Skin of body (tissue), 2 donors: Measurements from ENCODE around the gene PDS5B. TPM values are rescaled to one million over a fixed set of nuclear protein-coding genes. Genes with fewer than 3 reads are reported as not detected.
"Not testable (repeated sequence)": the region's sequence is repeated elsewhere in the genome, so short reads cannot be mapped to it uniquely, and the experiment has no call there.

Experiments used
- DNase-seq: peaks from one replicate; lab custom pipeline; 2025; lab: John Stamatoyannopoulos, UW
- total RNA-seq: library from RNA; depleted of rRNA; stranded (reverse); fragments of >200 nt; gene quantifications from one replicate; pipeline ENCODE4 v1.2.3, GENCODE V29; 2014

PDS5B gene
- total RNA-seq, 1 donor from 2014 or later = 70.3 TPM

DNA sequence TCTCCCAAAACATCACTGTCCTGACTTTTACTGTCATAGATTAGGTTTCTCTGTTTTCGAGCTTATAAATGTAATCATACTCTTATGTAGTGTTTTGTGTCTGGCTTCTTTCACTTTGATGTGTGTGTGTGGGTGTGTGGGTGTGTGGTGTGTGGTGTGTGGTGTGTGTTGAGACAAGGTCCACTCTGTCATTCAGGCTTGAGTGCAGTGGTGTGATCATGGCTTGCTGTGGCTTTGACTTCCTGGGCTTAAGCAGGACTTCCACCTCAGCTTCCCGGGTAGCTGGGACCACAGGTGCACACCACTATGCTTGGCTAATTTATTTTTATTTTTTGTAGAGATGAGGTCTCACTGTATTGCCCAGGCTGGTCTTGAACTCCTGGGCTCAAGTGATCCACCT, 59.6 kb downstream of the PDS5B start:
- DNase-seq = no peak

DNA sequence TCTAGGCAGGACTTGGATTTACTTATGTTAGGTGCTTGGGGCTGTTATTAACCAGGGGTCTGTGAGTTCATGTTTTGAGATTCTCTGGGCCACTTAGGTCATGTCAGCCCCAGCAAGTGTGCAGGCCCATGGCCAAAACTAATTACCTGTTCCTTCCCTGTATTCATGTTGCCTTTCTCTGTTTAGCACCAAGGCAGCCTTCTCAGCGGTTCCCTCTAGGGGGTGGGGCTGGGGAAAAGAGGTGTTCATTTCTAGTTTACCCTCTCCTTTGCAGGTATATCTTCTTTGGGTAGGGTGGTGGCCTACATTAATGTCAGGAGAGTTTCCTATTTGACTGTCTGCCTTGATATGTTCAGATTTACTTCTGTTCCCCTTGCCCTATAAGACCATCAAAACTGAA, 61.7 kb downstream of the PDS5B start:
- DNase-seq = no peak

DNA sequence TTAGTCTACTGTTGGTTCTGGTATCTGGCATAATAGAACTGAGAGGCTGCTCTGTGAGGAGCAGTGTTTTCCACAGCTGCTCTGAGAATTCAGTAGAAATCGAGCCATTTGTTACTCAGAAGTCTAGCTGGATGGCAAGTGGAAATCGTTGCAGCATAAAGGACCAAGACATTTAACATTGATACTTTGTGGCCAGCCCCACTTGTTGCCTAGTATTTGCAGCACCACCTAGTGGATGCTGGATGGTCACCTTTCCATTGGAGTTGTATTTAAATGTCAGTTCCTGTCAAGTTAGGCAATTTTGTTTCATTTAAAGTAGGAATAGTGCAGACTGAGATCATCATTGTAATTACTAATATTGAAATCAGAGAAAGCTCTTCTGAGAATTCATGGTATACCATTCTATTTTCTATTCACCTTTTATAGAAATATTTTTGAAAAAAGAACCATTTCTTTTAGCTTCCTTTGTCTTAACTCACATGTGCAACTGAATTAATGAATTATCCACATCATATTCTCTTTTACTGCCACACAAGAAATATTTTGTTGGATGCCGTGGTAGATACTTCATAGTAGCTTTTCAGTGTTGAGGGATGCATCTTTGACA, 64.6 kb downstream of the PDS5B start:
- DNase-seq = no peak

DNA sequence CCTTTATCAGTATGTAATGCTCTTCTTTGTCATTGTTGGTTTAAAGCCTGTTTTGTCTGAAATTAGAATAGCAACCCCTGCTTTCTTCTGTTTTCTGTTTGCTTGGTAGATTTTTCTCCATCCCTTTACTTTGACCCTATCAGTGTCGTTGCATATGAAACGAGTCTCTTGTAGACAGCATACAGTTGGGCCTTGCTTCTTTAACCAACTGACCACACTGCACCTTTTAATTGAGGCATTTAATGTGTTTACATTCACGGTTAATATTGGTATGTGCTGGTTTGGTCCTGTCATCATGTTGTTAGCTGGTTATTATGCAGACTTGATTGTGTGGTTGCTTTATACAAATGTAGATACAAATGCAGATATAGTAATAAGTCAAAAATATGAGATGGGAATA, 71.1 kb downstream of the PDS5B start:
- DNase-seq = no peak

DNA sequence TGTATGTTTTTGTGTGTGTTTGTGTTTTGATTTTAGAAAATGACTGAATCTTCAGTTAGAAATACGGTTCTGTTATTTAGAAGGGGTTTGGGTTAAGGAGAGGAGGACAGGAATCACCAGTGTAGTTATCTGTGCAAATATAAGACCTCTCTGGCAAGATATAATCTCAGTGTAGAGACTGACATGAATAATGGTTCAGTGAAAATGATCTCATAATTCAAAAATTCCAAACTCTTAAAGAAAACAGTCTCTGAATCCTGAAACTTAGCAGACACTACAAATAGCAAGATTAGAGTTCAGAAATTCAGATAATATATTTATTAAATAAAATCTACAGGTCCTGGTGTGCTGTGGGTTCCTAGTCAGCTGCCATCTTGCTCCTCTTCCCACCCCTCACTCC, 73.5 kb downstream of the PDS5B start:
- no peak for DNase-seq

DNA sequence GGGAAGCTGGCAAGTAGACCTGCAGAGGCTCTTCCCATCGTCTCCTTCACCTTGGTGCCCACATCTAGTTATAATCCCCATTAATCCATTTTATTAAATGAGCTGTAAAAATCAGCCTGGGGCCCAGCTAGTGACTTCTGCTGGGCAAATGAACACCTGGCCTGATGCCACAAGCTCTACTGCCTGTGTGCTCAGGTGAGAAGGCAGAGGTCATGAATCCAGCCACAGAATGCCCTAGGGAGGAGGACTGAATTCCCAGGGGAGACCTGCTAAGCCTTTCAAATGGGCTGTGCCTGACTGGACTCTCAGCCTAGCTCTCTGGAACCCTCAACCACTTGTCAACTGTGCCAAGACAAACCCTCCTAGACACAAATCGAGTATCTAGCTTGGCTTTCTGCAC, 74.0 kb downstream of the PDS5B start:
- no peak for DNase-seq

DNA sequence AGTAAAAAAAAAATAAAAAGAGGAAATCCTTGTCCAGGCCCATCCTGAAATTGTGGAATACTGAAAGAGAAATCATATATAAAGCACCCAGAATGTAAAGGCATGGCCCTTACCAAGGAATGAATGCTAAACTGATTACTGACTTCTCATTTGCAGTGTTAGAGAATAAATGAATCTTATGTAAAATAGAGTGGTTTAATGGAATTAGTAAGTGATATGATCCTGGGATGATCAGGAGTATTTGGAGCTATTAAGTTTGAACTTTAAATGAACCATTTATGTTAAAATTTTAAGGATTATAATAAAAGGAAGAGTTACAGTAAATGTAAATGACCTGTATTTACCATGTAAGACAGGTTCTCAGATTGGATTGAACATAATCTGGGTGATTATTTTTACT, 75.4 kb downstream of the PDS5B start:
- DNase-seq = no peak

DNA sequence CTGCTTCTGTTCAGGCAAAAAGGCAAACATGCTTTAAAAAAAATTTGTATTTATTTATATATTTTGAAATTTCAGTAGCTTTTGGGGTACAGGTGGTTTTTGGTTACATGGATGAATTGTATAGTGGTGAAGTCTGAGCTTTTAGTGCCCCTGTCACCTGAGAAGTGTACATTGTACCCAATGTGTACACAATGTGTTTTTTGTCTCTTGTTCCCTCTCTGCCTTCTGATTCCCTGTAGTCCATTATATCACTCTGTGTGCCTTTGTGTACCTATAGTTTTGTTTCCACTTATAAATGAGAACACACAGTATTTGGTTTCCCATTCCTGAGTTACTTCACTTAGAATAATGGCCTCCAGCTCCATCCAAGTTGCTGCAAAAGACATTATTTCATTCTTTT, 77.4 kb downstream of the PDS5B start:
- no peak for DNase-seq

DNA sequence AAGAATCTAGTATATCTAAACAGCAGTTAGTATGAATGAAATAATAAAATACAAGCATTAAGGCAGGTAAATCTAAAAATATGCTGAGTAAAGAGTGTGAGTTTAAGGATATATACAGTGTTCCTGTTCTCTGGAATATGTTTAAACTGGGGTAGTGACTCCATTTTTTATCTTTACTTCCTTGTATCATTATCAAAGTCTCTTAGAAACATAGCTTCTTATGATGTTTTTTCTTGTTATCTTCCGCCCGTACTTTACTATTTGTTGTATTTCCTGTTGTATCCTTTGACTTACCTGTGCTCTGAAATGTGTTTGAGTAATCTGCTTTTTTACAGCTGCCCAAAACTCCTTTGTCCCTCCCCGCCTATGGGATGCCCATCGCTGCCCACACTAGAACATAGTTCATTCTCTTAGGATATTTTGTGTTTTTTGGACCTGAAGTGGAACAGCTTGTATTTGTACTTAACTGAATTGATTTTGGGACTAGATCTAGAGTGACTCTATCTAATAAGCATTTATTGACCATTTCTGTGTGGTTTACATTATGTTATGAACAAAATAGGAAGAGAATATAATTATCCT, 80.8 kb downstream of the PDS5B start:
- no peak for DNase-seq

DNA sequence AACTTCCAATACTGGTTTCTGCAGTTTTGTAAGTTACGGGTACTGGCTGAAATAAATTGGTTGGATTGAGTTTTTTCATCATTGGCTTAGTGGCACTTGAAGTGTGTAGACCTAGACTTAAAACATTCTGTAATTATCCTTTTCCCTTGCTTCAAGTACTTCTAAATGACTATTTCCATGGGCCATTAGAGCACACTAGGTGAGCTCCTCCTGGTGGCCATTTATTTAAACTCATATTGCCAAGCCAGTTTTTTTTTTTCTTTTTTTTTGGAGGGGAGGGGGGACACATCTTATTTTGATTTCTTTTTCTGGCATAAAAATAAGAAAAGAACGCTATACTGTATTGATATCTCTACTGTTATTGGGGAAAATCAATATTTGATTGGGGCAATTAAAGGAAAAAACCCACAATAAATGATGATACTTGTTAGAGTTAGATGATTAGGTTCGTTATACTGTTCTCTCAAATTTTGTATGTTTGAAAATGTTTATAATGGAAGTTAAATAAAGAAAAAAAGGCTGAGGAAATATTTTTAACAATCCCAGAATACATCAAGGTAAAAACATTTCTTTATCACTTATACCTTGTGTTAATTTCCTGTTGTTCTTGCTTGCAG, 82.9 kb downstream of the PDS5B start:
- peak; percentile 4 for DNase-seq

DNA sequence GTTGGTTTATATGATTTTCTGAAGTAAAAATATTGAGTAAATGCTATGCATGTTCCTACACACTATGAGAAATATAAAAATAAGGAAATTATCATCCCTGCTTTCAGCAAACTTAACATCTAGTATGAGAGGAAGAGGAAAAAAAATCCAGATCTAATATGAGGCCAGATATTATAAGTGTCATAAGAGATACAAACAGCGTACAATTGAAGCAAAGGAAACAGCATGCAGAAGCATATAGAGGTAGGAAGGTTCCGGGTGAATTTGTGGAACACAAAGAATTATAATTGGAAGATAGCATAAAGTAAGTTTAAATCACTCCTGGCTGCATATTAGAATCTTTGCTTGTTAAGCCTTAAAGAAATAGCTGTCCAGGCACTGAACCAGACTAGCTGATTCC, 88.3 kb downstream of the PDS5B start:
- DNase-seq = no peak

DNA sequence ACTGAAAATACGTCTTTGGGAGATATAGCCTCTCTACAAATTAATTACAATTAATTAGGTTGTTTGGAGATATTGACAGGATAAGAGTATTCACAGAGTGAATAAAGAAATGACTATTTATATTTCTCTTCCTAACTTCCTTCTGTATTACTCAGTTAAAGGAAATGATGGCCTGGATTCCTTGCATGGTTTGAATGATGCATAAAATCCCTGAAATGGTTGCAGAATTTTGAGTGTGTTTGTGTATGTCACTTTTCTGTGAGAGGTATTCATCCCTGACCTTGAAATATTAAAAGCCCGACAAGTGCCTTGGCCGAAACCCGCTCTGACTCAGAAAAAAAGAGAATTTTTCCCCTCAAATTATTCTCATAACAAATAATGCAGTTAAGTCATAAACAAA, 90.0 kb downstream of the PDS5B start:
- no peak for DNase-seq

DNA sequence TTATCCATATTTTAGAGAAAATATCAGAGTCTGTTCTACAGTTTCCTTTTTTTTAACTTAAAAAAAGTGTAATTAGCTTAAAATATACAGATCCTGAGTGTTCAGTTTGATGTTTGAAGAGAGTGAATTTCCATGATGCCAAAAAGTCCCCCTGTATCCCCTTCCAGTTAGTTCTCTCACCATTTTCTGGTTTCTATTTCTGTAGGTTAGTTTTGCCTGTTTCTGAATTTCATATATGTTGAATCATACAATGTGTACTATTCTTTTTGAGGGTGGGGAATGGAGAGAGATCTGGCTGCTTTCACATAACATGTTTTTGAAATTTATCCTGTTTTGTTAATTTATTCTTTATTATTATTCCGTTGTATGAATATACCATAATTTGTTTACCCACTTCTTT, 95.9 kb downstream of the PDS5B start:
- no peak for DNase-seq

DNA sequence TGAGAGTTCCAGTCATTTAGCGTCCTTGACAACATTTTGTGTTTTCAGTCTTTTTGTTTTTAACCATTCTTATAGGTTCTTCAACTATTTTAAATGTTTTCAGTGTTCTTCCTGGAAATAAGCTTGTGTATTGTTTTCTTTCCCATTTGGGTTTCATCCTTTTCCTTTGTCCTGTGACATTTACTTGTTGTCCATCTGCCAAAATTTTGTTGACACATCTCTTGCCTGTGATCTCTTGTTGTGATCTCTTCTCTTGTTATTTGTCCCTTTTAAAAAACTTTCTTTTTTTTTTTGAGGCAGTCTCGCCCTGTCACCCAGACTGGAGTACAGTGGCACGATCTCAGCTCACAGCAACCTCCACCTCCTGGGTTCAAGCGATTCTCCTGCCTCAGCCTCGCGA, 96.5 kb downstream of the PDS5B start:
- DNase-seq = no peak

DNA sequence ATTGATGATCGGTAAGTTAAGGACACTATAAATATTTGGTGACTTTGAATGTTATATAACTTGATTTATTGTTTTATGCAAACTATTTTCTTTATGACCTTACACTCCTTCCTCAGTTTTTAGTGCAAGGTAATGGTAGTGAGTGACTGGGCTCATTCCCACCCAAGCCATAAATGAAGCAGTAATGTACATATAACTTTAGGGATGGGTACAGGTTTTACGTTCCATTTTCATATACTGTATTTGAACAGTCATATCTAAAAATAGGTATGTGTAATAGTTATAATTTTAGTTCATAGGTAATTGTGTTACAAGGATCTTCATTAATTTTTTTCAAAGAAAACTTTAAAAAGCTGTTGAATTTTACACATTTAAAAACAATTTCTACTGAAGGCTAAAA, 101.0 kb downstream of the PDS5B start:
- no peak for DNase-seq

DNA sequence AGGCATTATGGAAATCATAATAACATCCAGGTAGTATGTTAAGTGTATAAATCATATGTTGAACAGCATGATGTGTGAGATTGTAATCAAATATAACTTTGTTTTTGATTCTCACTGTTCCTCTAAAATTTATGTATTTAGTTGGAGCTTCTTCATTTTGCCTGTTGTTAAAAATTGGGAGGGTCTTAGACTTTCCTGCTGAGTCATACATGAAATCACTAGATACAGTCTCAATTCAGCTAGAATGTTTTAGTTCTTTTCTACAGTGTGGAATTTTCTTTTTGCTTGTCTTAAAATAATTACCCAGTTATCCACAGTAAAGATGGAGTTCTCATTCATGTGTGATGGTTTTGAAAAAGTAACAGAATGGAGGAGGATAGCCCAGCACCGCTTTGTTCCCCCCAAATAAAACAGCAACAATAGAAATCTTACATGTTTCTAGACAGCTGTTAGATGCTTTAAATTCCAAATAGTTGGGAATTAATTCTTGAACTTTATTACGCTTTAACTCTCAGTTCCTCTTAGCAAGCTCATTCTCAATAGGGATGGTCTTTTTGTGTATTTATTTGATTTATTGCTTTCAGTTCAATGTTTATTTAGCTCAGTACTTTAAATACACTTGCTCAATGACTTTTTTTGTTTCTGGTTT, 109.5 kb downstream of the PDS5B start:
- no peak for DNase-seq

DNA sequence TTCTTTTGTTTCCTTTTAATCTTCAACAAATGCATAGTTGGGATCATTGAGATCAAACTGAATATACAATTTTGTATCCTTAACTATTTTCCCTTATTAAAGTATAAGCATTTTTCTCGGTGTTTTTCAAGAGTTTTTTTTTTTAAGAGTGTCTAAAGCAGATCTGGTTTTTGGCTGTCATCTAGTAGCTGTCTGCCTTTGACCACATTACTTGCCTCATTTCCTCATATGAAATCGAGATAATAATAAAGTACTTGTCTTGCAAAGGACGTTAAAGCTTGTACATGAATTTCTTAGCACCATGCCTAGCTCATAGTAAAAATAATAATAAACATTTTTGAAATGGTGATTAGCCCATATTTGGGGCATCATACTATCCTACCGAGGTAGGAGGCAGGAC, 121.2 kb downstream of the PDS5B start:
- DNase-seq = no peak

DNA sequence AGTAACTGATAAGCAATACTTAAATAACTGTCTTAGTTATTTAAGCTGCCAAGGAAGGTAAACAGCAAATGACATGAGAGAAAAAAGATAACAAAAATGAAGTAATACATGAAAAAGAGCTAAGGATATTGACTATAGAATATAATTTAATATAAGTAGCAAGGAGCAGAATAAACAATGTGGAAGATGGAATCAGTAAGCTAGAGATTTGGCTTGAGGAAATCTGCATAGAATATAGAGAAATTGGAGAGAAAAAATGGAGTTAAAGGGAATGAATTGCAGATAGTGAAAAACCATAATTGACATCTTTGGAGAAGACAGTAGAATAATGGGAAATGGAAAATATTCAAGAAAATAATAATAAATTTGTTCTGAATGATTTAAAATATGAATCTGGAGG, 127.1 kb downstream of the PDS5B start:
- no peak for DNase-seq

DNA sequence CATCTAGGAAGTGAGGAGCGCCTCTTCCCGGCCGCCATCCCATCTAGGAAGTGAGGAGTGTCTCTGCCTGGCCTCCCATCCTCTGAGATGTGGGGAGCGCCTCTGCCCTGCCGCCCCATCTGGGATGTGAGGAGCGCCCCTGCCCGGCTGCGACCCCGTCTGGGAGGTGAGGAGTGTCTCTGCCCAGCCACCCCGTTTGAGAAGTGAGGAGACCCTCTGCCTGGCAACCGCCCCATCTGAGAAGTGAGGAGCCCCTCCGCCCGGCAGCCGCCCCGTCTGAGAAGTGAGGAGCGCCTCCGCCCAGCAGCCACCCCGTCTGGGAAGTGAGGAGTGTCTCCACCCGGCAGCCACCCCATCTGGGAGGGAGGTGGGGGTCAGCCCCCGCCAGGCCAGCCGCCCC, 129.9 kb downstream of the PDS5B start:
- DNase-seq = not testable (repeated sequence)

DNA sequence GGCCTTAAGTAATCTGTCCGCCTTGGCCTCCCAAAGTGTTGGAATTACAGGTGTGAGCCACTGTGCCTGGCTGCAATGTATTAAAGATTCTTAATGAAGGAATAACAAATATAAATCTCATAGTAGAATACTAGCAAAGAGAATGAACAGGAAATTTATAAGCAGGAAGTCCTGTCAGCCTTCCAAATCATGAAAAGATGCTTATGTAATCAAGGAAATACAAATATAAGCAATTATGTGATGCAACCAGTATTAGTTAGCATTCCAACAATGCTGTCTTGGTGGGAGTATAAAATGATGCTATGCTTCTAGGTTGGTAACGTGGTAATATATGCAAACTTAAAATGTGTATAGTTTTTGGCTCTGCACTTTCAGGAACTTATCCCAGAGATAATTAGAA, 133.8 kb downstream of the PDS5B start:
- no peak for DNase-seq

DNA sequence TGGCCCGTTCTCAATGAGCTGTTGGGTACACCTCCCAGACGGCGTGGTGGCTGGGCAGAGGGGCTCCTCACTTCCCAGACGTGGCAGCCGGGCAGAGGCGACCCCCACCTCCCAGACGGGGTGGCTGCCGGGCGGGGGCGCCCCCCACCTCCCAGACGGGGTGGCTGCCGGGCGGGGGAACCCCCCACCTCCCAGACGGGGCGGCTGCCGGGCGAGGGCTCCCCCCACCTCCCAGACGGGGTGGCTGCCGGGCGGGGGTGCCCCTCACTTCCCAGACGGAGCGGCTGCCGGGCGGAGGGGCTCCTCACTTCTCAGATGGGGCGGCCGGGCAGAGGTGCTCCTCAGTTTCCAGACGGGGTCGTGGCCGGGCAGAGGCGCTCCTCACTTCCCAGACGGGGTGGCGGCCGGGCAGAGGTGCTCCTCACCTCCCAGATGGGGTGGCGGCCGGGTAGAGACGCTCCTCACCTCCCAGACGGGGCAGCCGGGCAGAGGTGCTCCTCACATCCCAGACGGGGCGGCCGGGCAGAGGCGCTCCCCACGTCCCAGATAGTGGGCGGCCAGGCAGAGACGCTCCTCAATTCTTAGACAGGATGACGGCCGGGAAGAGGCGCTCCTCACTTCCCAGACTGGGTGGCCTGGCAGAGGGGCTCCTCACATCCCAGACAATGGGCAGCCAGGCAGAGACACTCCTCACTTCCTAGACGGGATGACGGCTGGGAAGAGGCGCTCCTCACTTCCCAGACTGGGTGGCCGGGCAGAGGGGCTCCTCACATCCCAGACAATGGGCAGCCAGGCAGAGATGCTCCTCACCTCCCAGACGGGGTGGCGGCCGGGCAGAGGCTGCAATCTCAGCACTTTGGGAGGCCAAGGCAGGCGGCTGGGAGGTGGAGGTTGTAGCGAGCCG, 135.1 kb downstream of the PDS5B start:
- not testable (repeated sequence) for DNase-seq

DNA sequence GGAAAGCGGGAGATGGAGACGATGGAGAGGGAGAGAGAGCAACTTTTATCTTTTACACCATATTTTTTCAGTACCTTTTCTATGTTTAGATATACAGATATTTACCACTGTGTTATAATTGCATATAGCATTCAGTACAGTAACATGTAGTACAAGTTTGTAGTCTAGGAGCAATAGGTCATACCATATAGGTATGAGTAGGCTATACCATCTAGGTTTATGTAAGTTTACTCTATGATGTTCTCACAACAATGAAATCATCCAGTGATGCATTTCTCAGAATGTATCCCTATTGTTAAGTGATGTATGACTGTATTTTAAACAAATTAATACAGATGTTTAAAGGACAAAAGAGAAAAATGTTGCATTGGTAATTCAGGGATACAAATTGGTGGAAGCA, 136.1 kb downstream of the PDS5B start:
- DNase-seq = no peak
